HTR-8/SVneo (cell line): ENCODE measurements around the gene TRIM39.

Source experiments
- DNase-seq: peaks from one replicate; pipeline ENCODE4 v3.0.0; 2011; ENCODE audit warnings: low spot score, mixed read lengths; ENCODE audit not compliant: insufficient read length
- FAIRE-seq: peaks from 2 replicates; lab custom pipeline; 2011; peaks lifted over from hg19 to GRCh38; lab: Jason Lieb, UNC

Gene TRIM39

DNA sequence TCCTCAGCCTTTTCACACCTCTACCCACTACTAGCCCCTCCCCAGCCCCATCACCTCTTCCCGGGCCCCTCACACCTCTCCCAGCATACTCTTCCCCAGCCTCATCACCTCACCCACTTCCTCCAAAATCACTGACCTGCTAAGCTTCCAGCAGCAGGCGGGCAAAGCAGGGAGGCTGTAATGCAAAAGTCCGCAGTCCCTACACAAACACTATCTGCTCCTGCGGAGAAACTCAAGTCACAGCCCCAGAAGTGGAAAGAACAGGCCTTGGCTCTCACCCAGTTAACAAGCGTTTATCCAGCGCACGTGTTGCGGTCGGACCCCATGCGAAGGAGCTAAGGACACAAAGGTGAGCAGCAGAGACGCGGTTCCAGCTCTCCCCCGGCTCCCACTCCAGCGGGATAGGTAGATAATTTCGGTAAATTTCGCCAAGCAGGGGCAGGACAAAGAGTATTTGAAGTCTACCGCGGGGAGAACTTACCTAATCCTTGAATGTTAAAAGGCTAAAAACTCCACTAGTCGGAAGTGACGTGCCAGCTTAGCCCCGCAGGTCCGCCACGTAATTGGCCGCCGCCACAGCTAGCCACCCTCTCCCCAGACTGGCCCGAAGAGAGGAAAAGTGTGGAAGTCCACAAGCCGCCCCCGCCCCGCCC is 728 bp upstream of the TRIM39 start:
- FAIRE-seq (no peak), DNase-seq (peak; percentile 67)

DNA sequence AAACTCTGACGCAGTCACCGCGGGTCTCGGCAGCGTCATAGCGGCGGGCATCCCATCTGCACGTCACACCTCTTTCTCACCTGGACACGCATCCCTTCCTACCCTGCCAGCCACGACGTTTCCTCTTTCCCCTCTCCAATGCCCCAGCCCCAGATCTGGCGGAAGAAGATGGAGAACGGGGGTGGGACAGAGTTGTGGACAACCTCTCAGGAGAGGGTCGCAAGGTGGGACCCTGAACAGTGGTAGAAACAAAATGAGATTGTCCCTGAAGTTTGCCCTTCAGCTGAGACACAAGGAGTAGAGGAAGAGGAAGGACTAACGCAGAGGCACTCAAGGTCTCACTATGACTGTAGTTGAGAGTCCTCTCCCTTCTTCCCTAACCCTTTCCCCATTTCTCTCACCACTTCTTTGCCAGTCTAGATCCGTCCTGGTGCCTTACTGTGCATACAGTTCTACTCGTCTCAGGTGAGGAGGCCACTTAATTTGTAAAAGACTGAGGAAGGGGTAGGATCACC is 562 bp downstream of the TRIM39 start:
- FAIRE-seq: peak; percentile 54

GRCh38 chr6:30328397-30328796 is 1.7 kb downstream of the TRIM39 start:
- FAIRE-seq: no peak

More for the DNA sequence above, 562 bp downstream of the TRIM39 start:
- no peak for DNase-seq

DNA sequence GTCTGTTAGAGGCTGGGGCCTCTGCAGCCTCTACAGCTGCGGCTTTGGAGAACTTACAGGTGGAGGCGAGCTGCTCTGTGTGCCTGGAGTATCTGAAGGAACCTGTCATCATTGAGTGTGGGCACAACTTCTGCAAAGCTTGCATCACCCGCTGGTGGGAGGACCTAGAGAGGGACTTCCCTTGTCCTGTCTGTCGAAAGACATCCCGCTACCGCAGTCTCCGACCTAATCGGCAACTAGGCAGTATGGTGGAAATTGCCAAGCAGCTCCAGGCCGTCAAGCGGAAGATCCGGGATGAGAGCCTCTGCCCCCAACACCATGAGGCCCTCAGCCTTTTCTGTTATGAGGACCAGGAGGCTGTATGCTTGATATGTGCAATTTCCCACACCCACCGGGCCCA is 2.6 kb downstream of the TRIM39 start:
- DNase-seq: no peak

More at GRCh38 chr6:30328397-30328796, 1.7 kb downstream of the TRIM39 start:
- no peak for DNase-seq

DNA sequence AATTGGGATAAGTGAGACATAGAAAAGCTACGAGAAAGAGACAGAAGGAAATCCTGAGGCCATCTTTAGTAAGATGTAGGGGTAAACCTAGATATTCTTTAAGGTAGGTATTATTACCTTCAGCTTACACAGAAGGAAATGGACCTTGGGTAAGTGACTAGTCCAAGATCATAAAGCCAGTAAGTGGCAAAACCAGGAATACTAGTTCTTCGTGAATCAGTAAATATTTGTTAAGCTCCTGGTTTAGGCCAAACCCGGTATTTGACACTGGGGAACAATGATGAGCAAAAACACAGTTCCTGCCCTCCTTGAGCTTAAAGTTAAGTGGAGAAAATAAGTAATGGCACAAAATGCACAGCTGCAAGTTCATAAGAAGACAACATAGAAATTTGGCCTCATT is 5.3 kb downstream of the TRIM39 start:
- FAIRE-seq: no peak
- no peak for DNase-seq

More for the DNA sequence above, 2.6 kb downstream of the TRIM39 start:
- FAIRE-seq: no peak

DNA sequence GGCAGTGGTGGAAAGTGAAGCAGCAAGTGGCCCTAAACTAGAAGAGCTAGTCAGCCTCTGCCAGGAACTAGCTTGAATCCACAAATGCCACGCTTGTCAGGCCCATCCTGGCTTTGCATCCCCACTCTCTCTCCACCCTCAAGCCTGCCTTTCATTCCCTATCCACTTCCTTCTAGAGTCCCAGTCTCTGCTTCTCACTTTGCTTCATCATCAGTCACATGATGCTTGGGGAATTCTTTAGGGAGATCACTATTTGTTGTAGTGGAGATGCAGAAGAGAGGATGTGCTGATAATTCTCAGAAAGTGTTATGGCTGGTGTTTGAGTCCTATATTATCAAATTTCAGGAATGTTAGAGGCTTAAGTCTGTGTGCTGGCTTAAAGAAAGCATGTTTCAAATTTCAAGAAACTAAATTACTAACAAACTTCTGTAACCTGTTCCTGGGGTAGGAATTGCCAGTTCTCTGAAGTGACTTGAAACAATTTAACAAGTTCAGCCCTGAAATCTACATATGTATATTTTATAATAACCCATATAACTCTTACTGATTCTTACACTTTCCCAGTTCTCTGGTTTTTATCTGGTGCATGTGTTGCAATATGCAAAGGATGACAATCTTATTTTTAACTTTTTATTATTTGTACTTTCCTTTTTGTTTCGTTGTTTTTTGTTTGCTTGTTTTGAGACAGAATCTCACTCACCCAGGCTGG is 7.5 kb downstream of the TRIM39 start:
- no peak for FAIRE-seq
- no peak for DNase-seq

DNA sequence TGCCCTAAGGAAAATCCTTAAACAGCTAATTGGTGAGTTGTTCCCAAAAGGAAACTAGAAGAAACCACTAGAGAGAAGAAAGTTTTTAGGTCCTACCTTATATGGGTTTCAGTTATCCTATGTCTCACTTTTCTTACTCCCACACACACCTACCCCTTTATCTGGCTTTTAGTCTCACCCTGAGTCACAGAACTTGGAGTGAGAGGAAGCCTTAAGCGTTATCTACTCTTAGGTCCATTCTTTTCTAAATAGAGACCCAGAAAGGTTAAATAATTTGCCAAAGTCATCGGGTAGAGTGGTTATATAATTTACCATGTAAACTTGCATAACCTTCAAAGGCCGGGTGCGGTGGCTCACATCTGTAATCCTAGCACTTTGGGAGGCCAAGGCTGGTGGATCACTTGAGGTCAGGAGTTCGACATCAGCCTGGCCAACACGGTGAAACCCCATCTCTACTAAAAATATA is 13.9 kb downstream of the TRIM39 start:
- DNase-seq (no peak), FAIRE-seq (no peak)

GRCh38 chr6:30341218-30341617 is 14.5 kb downstream of the TRIM39 start:
- DNase-seq (no peak), FAIRE-seq (no peak)

DNA sequence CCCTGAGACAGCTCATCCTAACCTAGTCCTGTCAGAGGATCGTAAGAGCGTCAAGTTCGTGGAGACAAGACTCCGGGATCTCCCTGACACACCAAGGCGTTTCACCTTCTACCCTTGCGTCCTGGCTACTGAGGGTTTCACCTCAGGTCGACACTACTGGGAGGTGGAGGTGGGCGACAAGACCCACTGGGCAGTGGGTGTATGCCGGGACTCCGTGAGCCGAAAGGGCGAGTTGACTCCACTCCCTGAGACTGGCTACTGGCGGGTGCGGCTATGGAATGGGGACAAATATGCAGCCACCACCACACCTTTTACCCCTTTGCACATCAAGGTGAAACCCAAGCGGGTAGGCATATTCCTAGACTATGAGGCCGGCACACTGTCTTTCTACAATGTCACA is 15.0 kb downstream of the TRIM39 start:
- FAIRE-seq (no peak), DNase-seq (no peak)

- FAIRE-seq: no peak
These were observed 17.6 kb downstream of the TRIM39 start for GRCh38 chr6:30344191-30344867.

GRCh38 chr6:30344868-30345671 is 18.3 kb downstream of the TRIM39 start, which contains the start of gene RPP21:
Gene RPP21, plus strand, starts transcription at chr6:30345156. Its CDS starts 16 bp downstream, at chr6:30345172.
- FAIRE-seq: peak; percentile 38
- DNase-seq: peak; percentile 93

More at GRCh38 chr6:30344191-30344867, 17.6 kb downstream of the TRIM39 start:
- no peak for DNase-seq

DNA sequence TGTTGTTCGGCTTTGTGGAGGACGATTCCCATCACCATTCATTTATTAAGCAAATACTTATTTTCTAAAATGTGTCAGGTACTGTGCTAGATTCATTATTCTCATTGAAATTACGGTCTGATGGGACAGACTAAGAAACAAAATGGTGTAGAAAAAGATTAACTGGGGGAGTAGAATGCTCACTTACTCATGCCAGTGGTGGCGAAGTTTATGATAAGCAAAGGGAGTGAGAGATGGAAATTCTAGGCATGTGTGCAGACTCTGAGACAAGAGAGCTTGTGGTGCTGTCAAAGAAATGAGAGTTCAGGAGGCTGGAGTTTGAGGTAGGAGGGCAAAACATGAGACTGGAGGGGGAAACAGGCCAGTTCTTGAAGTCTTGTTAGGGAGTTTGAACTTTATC is 19.1 kb downstream of the TRIM39 start:
- FAIRE-seq (no peak), DNase-seq (no peak)

DNA sequence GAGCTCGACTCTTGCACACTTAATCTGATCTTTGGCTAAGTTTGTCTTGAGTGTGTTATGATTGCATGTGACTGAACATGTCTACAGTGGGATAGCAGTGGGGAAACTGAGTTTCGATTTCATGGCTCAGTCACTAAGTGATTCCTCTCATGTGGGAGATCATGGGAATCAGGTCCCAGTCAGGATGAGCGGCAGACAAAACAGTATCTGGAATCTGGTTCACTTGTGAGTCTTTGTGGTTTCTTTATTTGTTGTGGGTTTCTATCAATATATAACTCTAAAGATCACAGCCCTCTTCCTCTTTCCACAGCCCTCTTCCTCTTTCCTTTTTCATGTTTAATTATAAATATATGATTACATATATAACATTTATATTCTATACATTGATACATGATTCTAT is 22.2 kb downstream of the TRIM39 start:
- no peak for FAIRE-seq

GRCh38 chr6:30349421-30350177 is 22.9 kb downstream of the TRIM39 start:
- FAIRE-seq (no peak), DNase-seq (no peak)

More for the DNA sequence above, 22.2 kb downstream of the TRIM39 start:
- no peak for DNase-seq

DNA sequence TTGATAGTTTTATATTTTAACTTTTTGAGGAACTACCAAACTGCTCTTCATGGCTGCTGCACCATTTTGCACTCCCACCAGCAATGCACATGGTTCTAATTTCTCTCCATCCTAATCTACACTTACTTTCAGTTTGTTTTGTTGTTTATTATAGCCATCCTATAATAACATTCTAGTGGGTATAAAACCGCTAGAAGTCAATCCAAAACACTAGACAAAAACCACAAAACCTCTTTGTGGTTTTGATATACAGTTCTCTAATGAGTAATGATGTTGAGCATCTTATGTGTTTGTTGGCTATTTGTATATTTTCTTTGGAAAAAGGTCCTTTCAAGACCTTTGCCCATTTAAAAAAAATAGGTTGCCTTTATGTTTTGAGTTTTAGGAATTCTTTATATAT is 23.8 kb downstream of the TRIM39 start:
- DNase-seq (no peak), FAIRE-seq (no peak)

DNA sequence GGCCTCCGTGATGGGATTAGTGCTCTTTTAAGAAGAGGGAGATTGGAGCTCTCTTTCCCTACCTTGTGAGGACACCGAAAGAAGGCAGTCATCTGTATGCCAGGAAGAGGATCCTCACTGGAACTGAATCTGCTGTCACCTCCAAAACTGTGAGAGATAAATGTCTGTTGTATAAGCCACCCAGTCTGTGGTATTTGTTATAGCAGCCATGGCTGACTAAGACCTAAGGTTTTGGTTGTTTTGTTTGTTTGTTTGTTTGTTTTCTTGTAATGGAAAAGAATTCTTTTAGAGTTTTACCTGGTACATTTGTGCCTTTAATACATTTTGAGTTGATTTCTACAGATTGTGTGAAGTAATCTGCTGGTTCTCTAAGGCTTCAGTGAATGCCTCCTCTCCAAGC is 25.8 kb downstream of the TRIM39 start:
- FAIRE-seq: no peak

DNA sequence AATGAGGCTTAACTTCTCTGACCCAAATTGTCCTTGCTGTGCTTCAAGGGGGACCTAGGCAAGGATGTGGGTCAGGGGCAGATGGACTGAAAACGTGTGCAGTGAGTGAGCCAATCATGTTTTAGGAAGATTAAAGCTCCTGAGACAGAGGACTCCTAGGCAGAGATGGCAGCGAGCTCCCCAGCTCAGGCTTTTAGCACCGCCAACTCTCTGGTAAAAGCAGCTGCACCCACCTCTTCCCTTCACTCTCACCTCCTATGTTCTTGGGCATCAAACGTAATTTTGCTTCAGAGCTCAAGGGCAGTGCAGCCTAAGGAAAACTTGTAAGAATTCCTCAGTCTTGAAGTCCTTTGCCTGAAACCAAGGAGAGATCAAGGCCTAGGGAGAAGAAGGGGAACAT is 28.6 kb downstream of the TRIM39 start:
- no peak for DNase-seq
- no peak for FAIRE-seq

More for the DNA sequence above, 25.8 kb downstream of the TRIM39 start:
- DNase-seq: no peak

DNA sequence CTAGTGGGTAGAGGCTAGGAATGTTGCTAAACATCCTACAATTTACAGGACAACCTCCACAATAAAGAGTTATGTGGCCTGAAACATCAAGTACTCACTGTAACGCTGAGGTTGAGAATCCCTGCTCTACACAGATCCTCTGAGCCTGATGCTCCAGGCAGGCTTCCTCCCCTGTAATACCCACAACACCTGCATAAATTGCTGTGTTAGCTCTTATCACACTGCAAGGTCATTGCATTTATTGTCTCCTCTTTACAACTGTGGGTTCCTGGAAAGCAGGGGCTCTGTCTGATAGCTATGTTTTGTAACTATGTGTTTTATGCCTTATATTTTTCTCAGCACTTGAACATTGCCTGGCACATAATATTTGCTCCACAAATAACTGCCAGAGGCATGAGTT is 29.8 kb downstream of the TRIM39 start:
- no peak for DNase-seq
- no peak for FAIRE-seq
